HG02973 (cell line): ENCODE results near the gene KRT2.

Experiments
- ATAC-seq: cut with Tn5 transposase; IDR thresholded peaks from one replicate; pipeline ENCODE4 v1.9.1; 2021; ENCODE audit warnings: moderate library complexity; ENCODE audit not compliant: unreplicated experiment

The KRT2 gene

GRCh38 chr12:52617403-52617785, 34.6 kb downstream of the KRT2 start:
- no peak for ATAC-seq

- ATAC-seq, result no peak
Measured at GRCh38 chr12:52616680-52617402, 35.2 kb downstream of the KRT2 start.

- no peak for ATAC-seq
Measured at GRCh38 chr12:52615912-52616311, 36.1 kb downstream of the KRT2 start.

- no peak for ATAC-seq
Measured at GRCh38 chr12:52615208-52615868, 36.7 kb downstream of the KRT2 start.

- ATAC-seq, result no peak
Measured at GRCh38 chr12:52614381-52615207, 37.4 kb downstream of the KRT2 start.

GRCh38 chr12:52613384-52614030, 38.5 kb downstream of the KRT2 start:
- no peak for ATAC-seq

GRCh38 chr12:52612431-52613383, 39.3 kb downstream of the KRT2 start:
- no peak for ATAC-seq

GRCh38 chr12:52611080-52611468, 40.9 kb downstream of the KRT2 start:
- no peak for ATAC-seq

GRCh38 chr12:52608826-52609630, 43.0 kb downstream of the KRT2 start:
- ATAC-seq, result no peak

GRCh38 chr12:52608161-52608560, 43.9 kb downstream of the KRT2 start:
- no peak for ATAC-seq

GRCh38 chr12:52607314-52607713, 44.7 kb downstream of the KRT2 start:
- ATAC-seq, result no peak

GRCh38 chr12:52606581-52607218, 45.3 kb downstream of the KRT2 start:
- no peak for ATAC-seq

- no peak for ATAC-seq
Measured at GRCh38 chr12:52606096-52606495, 45.9 kb downstream of the KRT2 start.

GRCh38 chr12:52605542-52605941, 46.5 kb downstream of the KRT2 start:
- ATAC-seq, result no peak

- ATAC-seq, result no peak
Measured at GRCh38 chr12:52604859-52605258, 47.2 kb downstream of the KRT2 start.

GRCh38 chr12:52603314-52603713, 48.7 kb downstream of the KRT2 start:
- no peak for ATAC-seq

- ATAC-seq, result no peak
Measured at GRCh38 chr12:52602552-52602951, 49.5 kb downstream of the KRT2 start.

GRCh38 chr12:52601671-52602070, 50.3 kb downstream of the KRT2 start:
- ATAC-seq, result no peak

- no peak for ATAC-seq
Measured at GRCh38 chr12:52600941-52601481, 51.0 kb downstream of the KRT2 start, which contains the start of gene KRT72. TSS of gene KRT72 (minus strand) at chr12:52601463. CDS start at chr12:52601452, 11 bp downstream.
